Forelimb muscle (tissue), 1 donor: Measurements from ENCODE around the gene CA7. TPM values are rescaled to one million over a fixed set of nuclear protein-coding genes. Genes with fewer than 3 reads are reported as not detected.
"Not testable (repeated sequence)": the region's sequence is repeated elsewhere in the genome, so short reads cannot be mapped to it uniquely, and the experiment has no call there.

ENCODE experiments used
- DNase-seq: peaks from one replicate; pipeline ENCODE4 v3.0.0-alpha.2; 2013; ENCODE audit warnings: low read depth
- polyA plus RNA-seq: library from polyadenylated mRNA; unstranded; fragments of 120-200 nt; gene quantifications from one replicate; pipeline ENCODE4 v1.2.1, GENCODE V29; 2013; ENCODE audit not compliant: insufficient read length

The CA7 gene
- polyA plus RNA-seq, 1 donor = not detected

DNA sequence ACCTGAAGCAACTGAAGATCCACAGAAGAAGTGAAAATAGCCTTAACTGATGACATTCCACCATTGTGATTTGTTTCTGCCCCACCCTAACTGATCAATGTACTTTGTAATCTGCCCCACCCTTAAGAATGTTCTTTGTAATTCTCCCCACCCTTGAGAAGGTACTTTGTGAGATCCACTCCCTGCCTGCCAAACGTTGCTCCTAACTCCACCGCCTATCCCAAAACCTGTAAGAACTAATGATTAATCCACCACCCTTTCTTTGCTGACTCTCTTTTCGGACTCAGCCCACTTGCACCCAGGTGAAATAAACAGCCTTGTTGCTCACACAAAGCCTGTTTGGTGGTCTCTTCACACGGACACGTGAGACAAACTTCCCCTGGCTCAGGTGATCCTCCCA is 52.5 kb downstream of the CA7 start:
- DNase-seq = not testable (repeated sequence)

DNA sequence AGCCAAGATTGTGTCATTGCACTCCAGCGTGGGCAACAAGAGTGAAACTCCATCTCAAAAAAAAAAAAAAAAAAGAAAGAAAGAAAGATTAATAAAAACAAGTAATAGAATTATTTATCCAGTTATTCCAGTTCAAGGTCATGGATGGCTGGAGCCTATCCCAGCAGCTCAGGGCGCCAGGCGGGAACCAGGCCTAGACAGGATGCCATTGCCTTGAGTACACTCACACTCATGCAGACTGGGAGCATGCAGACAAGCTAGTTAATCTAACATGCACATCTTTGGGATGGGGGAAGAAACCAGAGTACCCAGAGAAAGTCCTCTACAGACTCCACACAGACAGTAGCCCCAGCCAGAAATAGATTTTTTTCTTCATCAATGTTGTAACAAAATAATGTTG is 54.0 kb downstream of the CA7 start:
- DNase-seq = no peak

DNA sequence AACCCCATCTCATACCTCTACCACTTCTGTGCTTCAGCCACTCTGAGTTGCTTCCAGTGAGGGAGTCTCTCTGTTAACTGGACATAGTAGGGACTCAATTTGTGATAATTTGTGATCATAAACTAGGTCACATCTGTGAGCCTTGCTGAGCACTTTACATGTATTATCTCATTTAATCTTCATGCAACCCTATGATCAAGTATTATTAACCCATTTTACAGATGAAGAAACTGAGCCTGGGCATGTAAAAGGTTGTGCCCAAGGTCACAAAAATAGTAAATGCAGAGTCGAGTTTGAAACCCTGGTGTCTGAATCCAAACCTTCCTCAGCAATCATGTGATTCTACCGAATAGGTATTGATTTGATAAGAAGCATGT is 54.7 kb downstream of the CA7 start:
- DNase-seq = no peak

DNA sequence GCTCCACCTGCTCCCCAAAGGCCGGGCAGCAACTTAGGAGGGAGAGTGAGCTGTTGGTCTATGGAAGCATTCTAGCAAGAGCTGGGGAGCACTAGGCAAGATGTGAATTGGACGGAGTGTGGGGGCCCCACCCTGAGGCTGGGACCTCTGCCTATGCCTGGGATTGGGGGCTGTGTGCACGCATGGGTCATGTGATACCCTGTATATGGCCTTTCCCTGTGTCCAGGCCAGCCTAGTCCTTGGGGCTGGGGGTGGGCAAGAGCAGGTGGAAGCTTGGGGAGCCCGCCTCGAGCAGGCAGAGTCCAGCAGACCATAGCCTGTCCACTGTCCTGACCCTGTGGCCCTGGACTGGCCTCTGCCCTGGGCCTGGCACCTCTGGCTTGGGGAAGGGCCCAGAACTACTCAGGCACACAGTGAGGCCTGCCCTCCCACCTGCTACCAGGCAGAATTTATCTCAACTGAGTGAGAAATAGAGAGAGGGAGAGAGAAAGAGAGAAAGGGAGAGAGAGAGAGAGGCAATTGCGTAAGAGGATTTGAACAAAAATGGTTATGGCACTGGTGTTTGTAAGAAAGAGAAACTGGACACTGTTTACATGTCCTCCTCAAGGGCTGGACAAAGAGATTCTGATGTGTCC is 55.2 kb downstream of the CA7 start:
- DNase-seq = no peak

DNA sequence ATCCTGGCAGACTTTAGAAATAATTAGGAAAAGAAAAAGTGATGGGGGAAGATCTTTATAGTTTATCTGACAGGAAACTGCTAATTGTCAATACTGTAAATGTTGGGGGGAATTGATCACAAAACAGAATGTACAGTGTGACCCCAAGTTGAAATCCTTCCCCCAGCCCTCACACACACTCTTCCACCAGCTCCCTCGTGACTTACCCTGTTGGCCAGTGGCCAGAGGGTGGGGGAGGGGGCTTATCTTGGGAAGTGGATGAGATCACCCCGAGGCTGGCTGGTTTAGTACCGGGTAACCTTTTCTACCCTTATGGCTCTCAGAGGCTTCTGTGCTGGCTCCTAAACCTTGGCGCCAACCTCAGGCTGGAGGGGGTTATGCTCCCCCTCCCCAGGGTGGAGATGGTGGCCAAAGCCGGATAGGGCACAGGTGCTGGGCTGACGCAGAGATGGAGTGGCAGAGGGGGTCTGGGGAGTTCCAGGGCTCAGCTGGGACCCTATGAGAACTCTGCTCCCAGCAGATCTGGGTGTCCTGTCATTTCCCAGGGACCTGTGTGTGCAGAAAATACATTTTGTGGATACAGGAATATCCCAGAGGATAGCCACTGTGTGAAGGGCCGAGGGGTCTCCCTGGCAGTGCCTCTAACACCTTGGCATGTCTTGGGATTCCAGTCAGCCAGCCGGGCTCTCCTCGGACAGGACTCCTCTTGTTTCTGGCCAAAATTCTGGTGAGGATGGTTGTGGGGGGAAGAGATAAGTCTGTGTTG is 55.9 kb downstream of the CA7 start:
- no peak for DNase-seq

DNA sequence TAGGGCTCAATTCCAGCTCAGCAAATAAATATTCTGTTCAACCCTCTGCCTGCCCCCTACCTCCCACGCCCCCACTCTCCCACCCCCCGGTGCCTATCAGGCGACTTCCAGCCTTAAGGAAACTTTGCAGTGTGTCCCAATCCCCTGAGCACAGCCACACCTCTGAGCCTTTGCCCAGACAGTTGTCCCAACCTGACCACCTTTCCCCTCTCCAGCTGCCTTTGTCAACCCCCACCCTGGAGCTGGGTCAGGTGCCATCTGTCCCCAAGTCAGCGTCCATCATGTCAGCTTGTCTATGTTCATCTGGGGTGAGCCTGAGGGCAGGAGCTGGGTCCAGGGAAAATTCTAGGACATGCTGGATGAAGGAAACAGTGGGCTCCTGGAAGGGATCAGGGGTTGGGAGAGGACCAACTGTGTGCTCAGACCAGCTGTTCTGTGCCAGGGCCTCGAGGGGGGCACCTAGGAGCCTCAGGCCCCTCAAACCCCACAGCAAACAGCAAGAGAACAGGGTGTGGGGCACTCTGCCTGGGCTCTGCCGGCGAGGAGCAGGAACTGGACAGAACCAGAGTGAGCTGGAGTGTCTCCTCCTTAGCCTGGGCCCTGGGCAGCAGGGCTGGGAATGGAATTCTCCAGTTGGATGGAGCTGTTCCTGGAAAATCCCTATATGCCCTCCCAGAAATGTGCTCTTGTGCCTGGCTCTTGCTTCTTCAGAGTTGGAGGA is 56.7 kb downstream of the CA7 start:
- no peak for DNase-seq

DNA sequence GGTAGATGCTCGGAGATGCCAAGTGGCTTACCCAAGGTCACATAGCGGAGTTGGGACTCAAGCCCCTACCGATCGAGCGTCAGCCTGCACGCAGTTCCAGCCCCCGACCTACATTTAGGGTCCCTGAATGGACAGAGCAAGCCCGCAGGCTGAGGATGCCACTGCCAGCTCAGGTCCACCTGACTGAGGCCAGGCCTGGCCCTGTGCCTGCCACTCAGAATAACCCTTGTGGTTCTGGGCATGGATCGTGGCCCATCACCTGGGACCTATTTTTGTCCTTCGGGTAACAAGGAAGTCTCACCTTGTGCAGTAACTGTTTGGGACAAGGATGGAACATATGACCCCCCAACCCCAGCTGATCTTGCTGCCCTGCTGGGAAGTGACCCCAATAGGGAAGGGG is 57.4 kb downstream of the CA7 start:
- no peak for DNase-seq

DNA sequence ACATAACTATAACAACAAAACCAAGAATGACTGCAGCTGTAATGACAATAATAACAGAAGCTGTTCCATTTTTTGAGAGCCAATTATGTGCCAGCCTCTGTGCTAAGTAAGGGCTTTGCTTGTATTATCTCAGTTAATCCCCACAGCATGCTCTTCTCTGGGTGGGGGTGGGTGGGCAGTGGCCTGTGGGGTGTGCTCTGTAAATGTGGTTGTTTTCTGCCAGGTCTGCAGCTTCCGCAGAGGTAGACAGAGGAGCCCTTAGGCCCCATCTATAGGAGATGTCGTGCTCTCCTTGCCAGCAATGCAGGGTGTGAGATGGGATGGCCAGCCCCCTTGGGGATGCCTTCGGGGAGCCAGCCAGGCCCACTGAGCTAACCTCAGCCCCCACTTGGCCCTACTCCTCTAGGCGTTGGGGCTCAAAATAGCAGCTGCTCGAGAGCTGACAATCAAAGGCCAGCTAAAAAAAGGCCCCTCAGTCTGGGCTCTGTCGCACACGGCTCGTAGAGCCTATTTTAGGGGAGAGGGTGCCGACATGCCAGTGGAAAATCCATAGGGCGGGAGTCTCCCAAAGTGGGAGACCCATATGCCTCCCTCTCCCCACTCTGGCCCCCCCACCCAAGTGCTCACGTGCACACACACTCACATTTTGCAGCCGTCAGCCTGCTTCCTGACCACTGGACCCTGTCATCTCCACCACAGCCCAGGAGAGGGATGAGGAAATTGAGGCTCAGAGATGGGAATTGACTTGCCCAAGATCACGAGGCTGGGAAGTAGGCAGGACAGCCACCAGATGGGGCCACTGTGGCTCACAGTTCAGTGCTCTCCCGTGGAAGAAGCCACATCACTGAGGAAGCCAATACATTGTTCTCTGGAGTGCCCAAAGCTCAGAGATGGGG is 58.7 kb downstream of the CA7 start:
- no peak for DNase-seq

Other genes with a start within 250 kb of the CA7 start
- gene CMTM3, start 239.7 kb upstream of the CA7 start, polyA plus RNA-seq = 57.2 TPM
- 8.8 TPM for gene CMTM4, start 147.7 kb upstream of the CA7 start, polyA plus RNA-seq
- 84.0 TPM for gene DYNC1LI2, start 92.8 kb upstream of the CA7 start, polyA plus RNA-seq
- gene TERB1, start 42.8 kb upstream of the CA7 start, polyA plus RNA-seq = not detected
- gene NAE1, start 13.4 kb upstream of the CA7 start, polyA plus RNA-seq = 42.4 TPM
- gene PDP2, start 36.1 kb downstream of the CA7 start, polyA plus RNA-seq = 3.3 TPM
- not detected for gene CDH16, start 74.5 kb downstream of the CA7 start, polyA plus RNA-seq
- 4.9 TPM for gene RRAD, start 81.1 kb downstream of the CA7 start, polyA plus RNA-seq
- gene CIAO2B, start 90.0 kb downstream of the CA7 start, polyA plus RNA-seq = 89.6 TPM
- 26.3 TPM for gene CES2, start 91.1 kb downstream of the CA7 start, polyA plus RNA-seq
- gene CES3, start 116.9 kb downstream of the CA7 start, polyA plus RNA-seq = 0.40 TPM
- gene CES4A, start 144.2 kb downstream of the CA7 start, polyA plus RNA-seq = 3.4 TPM
- gene CBFB, start 184.7 kb downstream of the CA7 start, polyA plus RNA-seq = 42.5 TPM